ENCODE data around the gene ORC1. TPM values are rescaled to one million over a fixed set of nuclear protein-coding genes. Genes with fewer than 3 reads are reported as not detected.
A peak's percentile ranks its signal among the peaks of the same experiment; 100 is the strongest.

The ORC1 gene
- total RNA-seq, 2 experiments from 2014 or later: 1.1 to 1.3 TPM

DNA sequence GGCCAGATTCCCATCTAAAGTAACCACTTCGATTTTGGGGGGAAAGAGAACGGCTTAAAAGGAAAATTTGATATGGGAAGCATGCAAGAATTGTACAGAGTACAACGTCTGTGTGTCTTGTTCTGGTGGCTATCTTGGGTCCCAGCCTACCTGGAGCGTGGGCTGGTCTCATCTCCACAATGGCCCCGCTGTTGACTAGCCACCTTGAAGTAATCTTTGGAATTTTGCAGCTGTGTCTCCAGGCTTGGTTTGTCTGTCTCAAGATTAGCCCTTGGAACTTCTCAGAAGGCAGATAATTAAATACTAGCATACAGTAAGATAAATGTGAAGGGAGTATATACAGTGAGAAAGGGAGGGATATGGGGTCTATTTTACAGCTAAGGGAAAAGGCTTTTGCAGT is 37.0 kb downstream of the ORC1 start:
- H3K9me3 Mint-ChIP-seq: no peaks in the 10 kb centered on the region
- H3K27me3 ChIP-seq (ENCODE audit: control insufficient read depth in 1 of 2, insufficient read depth in 2 of 2, low read length in 2 of 2): no peaks in the 10 kb centered on the region
- H3K27ac Mint-ChIP-seq: peak overlapping the region; percentile 96
- H3K4me1 Mint-ChIP-seq (ENCODE audit: low read depth): peaks cover 51% of the 10 kb centered on the region
- ChIA-PET CTCF (interaction anchor here (0.9 to 2.7 kb wide), 2 partner anchors 37 to 57 kb away, joined by 3 to 14 read pairs; partner anchors contain the start of genes ORC1 and PRPF38A), POLR2A (interaction anchor here (1.5 to 3.0 kb wide), 3 partner anchors 37 to 186 kb away, joined by 6 to 61 read pairs (median 6); partner anchors contain the start of genes ORC1, PRPF38A and TUT4)
- H3K36me3 Mint-ChIP-seq (ENCODE audit: low read depth): peaks cover 23% of the 10 kb centered on the region
- H3K4me1 ChIP-seq (ENCODE audit: insufficient read depth, low read length): peaks cover 48% of the 10 kb centered on the region
- ATAC-seq (ENCODE audit: poor library complexity): no peak
- H3K36me3 ChIP-seq (ENCODE audit: insufficient read depth, low read length): peaks cover 14% of the 10 kb centered on the region
- TF ChIP-seq, protein P1, sequence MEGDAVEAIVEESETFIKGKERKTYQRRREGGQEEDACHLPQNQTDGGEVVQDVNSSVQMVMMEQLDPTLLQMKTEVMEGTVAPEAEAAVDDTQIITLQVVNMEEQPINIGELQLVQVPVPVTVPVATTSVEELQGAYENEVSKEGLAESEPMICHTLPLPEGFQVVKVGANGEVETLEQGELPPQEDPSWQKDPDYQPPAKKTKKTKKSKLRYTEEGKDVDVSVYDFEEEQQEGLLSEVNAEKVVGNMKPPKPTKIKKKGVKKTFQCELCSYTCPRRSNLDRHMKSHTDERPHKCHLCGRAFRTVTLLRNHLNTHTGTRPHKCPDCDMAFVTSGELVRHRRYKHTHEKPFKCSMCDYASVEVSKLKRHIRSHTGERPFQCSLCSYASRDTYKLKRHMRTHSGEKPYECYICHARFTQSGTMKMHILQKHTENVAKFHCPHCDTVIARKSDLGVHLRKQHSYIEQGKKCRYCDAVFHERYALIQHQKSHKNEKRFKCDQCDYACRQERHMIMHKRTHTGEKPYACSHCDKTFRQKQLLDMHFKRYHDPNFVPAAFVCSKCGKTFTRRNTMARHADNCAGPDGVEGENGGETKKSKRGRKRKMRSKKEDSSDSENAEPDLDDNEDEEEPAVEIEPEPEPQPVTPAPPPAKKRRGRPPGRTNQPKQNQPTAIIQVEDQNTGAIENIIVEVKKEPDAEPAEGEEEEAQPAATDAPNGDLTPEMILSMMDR (IDR thresholded peaks at IDR 0.05): no peak
- no peak overlapping the region for H3K4me3 ChIP-seq (ENCODE audit: low read length)
- DNase-seq: no peak
- H3K9me3 ChIP-seq (ENCODE audit: control insufficient read depth in 1 of 2, insufficient read depth in 1 of 2, low read length in 2 of 2): no peaks in the 10 kb centered on the region
- intact Hi-C loops (cut with DNase I, micrococcal nuclease): loop anchor here (1.0 to 10.0 kb wide), 9 partner anchors 36 to 1685 kb away; partner anchors contain the start of genes BTF3L4 (in 1 of the 2), FAF1 (in 1 of the 2), IFT25 (in 1 of the 2) and LRRC42 (in 1 of the 2)
- peak overlapping the region; percentile 94 for H3K4me3 Mint-ChIP-seq
- no peak overlapping the region for H3K27ac ChIP-seq (ENCODE audit: low read depth in 1 of 2, low read length in 2 of 2)
- no peaks in the 10 kb centered on the region for H3K27me3 Mint-ChIP-seq

DNA sequence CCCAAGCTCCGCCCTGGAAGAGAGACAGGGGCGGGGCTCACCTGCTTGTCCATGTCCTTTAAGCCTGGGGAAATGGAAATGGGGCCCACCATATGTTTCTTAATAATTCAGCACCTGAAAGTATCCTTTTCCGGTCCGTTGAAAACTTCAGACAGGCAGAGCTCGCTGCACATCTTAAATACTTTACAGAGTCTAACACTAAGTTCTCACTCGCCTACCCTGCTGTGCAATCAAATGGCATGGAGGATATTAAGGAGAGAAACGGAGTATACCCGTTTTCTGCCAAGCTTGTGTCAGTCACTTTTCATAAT is 37.8 kb downstream of the ORC1 start:
- peak overlapping the region; percentile 96 for H3K27ac Mint-ChIP-seq
- CTCF ChIA-PET: interaction anchor here (0.9 to 2.7 kb wide), 2 partner anchors 37 to 187 kb away, joined by 4 to 14 read pairs; partner anchors contain the start of genes ORC1, PRPF38A and TUT4
- no peak for ATAC-seq (ENCODE audit: poor library complexity)
- peaks cover 58% of the 10 kb centered on the region for H3K4me1 Mint-ChIP-seq (ENCODE audit: low read depth)
- Histone ChIP-seq H3K4me3 (ENCODE audit: low read length) (peak overlapping the region; percentile 76), H3K27me3 (ENCODE audit: control insufficient read depth in 1 of 2, insufficient read depth in 2 of 2, low read length in 2 of 2) (no peaks in the 10 kb centered on the region), H3K36me3 (ENCODE audit: insufficient read depth, low read length) (peaks cover 22% of the 10 kb centered on the region), H3K9me3 (ENCODE audit: control insufficient read depth in 1 of 2, insufficient read depth in 1 of 2, low read length in 2 of 2) (no peaks in the 10 kb centered on the region), H3K27ac (ENCODE audit: low read depth in 1 of 2, low read length in 2 of 2) (peak overlapping the region; percentile 14 to 89), H3K4me1 (ENCODE audit: insufficient read depth, low read length) (peaks cover 50% of the 10 kb centered on the region)
- POLR2A ChIA-PET: interaction anchor here (0.8 to 3.0 kb wide), 12 partner anchors 10 to 320 kb away, joined by 3 to 61 read pairs (median 6); partner anchors contain the start of genes BTF3L4, ORC1, PRPF38A and SHISAL2A
- TF ChIP-seq, protein P1 (IDR thresholded peaks at IDR 0.05): no peak
- DNase-seq: no peak
- intact Hi-C loops (cut with DNase I, micrococcal nuclease): loop anchor here (1.0 to 10.0 kb wide), 10 partner anchors 37 to 1686 kb away; partner anchors contain the start of genes BTF3L4 (in 1 of the 2), FAF1 (in 1 of the 2), IFT25 (in 1 of the 2) and LRRC42 (in 1 of the 2)
- H3K9me3 Mint-ChIP-seq: no peaks in the 10 kb centered on the region
- H3K27me3 Mint-ChIP-seq: no peaks in the 10 kb centered on the region
- peaks cover 31% of the 10 kb centered on the region for H3K36me3 Mint-ChIP-seq (ENCODE audit: low read depth)
- H3K4me3 Mint-ChIP-seq: peak overlapping the region; percentile 94

DNA sequence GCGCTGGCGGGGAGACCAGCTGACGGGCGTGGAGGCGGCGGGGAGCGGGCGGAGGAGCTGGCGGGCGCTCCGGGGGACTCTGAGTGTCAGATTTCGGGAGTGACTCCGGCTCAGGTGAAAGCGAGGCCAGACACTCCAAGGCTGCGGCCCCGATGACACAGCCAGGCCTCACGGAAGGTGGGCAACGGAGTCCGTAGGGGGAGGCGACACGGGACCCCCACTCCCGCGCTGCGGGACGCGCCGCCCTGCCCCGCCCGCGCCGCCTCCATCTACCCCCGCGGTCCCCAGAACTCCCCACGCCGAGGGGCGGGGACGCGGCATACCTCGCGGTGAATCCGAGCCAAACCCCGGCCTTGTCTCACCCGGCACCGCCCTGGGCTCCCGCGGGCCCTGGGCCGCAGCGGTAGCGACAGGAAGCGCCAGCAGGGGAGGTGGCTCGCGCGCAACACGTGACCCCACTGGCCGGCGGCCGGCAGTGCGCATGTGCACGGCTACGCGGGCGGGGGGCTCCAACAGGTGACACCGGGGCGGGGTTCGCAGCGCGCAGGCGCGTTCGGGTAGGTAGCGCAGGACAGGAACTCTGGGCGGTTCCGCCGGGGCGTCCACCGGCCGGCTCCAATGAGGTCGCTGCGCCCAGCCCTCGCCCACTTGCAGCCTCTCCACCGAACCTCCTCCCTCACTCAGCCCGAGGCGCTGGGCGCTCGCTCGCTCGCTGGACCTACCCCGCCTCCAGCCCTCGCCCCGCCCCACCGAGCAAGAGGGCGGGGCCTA is 38.3 kb downstream of the ORC1 start, which contains the start of gene CC2D1B:
Gene CC2D1B, minus strand, starts transcription at position 460 of the 771 bp plus-strand sequence. CDS start 1,585 bp downstream, outside the sequence.
- Histone ChIP-seq H3K27ac (ENCODE audit: low read depth in 1 of 2, low read length in 2 of 2) (peak within 1 kb of the TSS; percentile 77 to 89), H3K27me3 (ENCODE audit: control insufficient read depth in 1 of 2, insufficient read depth in 2 of 2, low read length in 2 of 2) (no peaks in the 10 kb centered on the region), H3K36me3 (ENCODE audit: insufficient read depth, low read length) (peaks cover 27% of the 10 kb centered on the region), H3K4me3 (ENCODE audit: low read length) (peak within 1 kb of the TSS; percentile 76), H3K9me3 (ENCODE audit: control insufficient read depth in 1 of 2, insufficient read depth in 1 of 2, low read length in 2 of 2) (no peaks in the 10 kb centered on the region), H3K4me1 (ENCODE audit: insufficient read depth, low read length) (peaks cover 50% of the 10 kb centered on the region)
- intact Hi-C loops (cut with DNase I, micrococcal nuclease): loop anchor here (1.0 to 10.0 kb wide), 10 partner anchors 37 to 1686 kb away; partner anchors contain the start of genes BTF3L4 (in 1 of the 2), FAF1 (in 1 of the 2), IFT25 (in 1 of the 2) and LRRC42 (in 1 of the 2)
- CTCF ChIA-PET: interaction anchor here (0.9 to 2.7 kb wide), 3 partner anchors 38 to 187 kb away, joined by 4 to 14 read pairs (median 5); partner anchors contain the start of genes ORC1, PRPF38A and TUT4
- ATAC-seq (ENCODE audit: poor library complexity) (peak; percentile 79), DNase-seq (peak; percentile 97 to 100 (median 99))
- Mint-ChIP-seq H3K9me3 (no peaks in the 10 kb centered on the region), H3K27me3 (no peaks in the 10 kb centered on the region), H3K27ac (peak within 1 kb of the TSS; percentile 96), H3K4me1 (ENCODE audit: low read depth) (peaks cover 60% of the 10 kb centered on the region), H3K4me3 (peak within 1 kb of the TSS; percentile 94), H3K36me3 (ENCODE audit: low read depth) (peaks cover 36% of the 10 kb centered on the region)
- POLR2A ChIA-PET: interaction anchor here (0.7 to 3.0 kb wide), 17 partner anchors 10 to 360 kb away, joined by 3 to 61 read pairs (median 6); partner anchors contain the start of genes BTF3L4, KTI12, ORC1 and PRPF38A
- TF ChIP-seq, protein P1 (IDR thresholded peaks at IDR 0.05): no peak

Measured in CD4-positive, alpha-beta T cell (primary cell).